Coronary artery (tissue), 2 donors: ENCODE data around the gene LEPR.

Source experiments
- DNase-seq: peaks from one replicate; pipeline ENCODE4 v3.0.0-alpha.2; 2017; ENCODE audit warnings: low spot score
- H3K27ac ChIP-seq, 2 donors: fragments of 200-600 bp; sonication (generic); one replicate each; pipeline ENCODE4 v1.5.1; 2016 to 2019
- H3K4me3 ChIP-seq: fragments of 200-600 bp; sonication (generic); 2 replicates; pipeline ENCODE4 v1.5.1; 2016; ENCODE audit warnings: mild to moderate bottlenecking, moderate library complexity
- CTCF ChIP-seq: fragments of 200-600 bp; sonication (generic); IDR thresholded peaks from one replicate; pipeline ENCODE4 v1.5.1; 2019; ENCODE audit warnings: antibody characterized with exemption

LEPR gene

GRCh38 chr1:65398083-65398482 is 22.4 kb upstream of the LEPR start:
- no peak overlapping the region for H3K27ac ChIP-seq
- TF ChIP-seq CTCF: no peak
- DNase-seq: no peak
- H3K4me3 ChIP-seq: no peak overlapping the region

- Histone ChIP-seq H3K4me3 (no peak overlapping the region), H3K27ac (no peak overlapping the region)
- no peak for TF ChIP-seq CTCF
- no peak for DNase-seq
Measured at GRCh38 chr1:65399003-65399402, 21.5 kb upstream of the LEPR start.

- Histone ChIP-seq H3K4me3 (no peak overlapping the region), H3K27ac (no peak overlapping the region)
- DNase-seq: no peak
- TF ChIP-seq CTCF: no peak
Measured at GRCh38 chr1:65401612-65402011, 18.9 kb upstream of the LEPR start.

- Histone ChIP-seq H3K27ac (no peak overlapping the region), H3K4me3 (no peak overlapping the region)
- no peak for DNase-seq
- TF ChIP-seq CTCF: no peak
Measured at GRCh38 chr1:65404941-65405340, 15.5 kb upstream of the LEPR start.

- Histone ChIP-seq H3K4me3 (no peak overlapping the region), H3K27ac (no peak overlapping the region)
- no peak for DNase-seq
- no peak for TF ChIP-seq CTCF
Measured at GRCh38 chr1:65407877-65408276, 12.6 kb upstream of the LEPR start.

- H3K4me3 ChIP-seq: no peak overlapping the region
- TF ChIP-seq CTCF: no peak
Measured at GRCh38 chr1:65409314-65409713, 11.2 kb upstream of the LEPR start.

GRCh38 chr1:65409816-65410326 is 10.6 kb upstream of the LEPR start:
- no peak for DNase-seq
- no peak overlapping the region for H3K27ac ChIP-seq
- H3K4me3 ChIP-seq: no peak overlapping the region
- no peak for TF ChIP-seq CTCF

More at GRCh38 chr1:65409314-65409713, 11.2 kb upstream of the LEPR start:
- DNase-seq: no peak
- H3K27ac ChIP-seq: no peak overlapping the region
